Neural cell (in vitro differentiated cells): ENCODE data around the gene TMEM132E. TPM values are rescaled to one million over a fixed set of nuclear protein-coding genes. Genes with fewer than 3 reads are reported as not detected.

Experiments used
- H2AFZ ChIP-seq: fragments of 200-600, 300-800 bp; sonication (generic), shearing (Covaris generic); 2 replicates; pipeline ENCODE4 v1.6.0; 2014; ENCODE audit warnings: low read depth, mild to moderate bottlenecking, antibody characterized with exemption, low read length, moderate library complexity
- H3F3A ChIP-seq: fragments of 200-600 bp; shearing (Covaris generic); 2 replicates; pipeline ENCODE4 v1.6.1; 2016; ENCODE audit warnings: mild to moderate bottlenecking, moderate library complexity, mixed read lengths, antibody characterized with exemption, low read length; ENCODE audit not compliant: insufficient read depth, poor library complexity, severe bottlenecking
- H3K27ac ChIP-seq: fragments of 200-600, 300-800 bp; sonication (generic), shearing (Covaris generic); 2 replicates; pipeline ENCODE4 v1.5.1; 2014; ENCODE audit warnings: mild to moderate bottlenecking, low read length, moderate library complexity
- H3K27me3 ChIP-seq: fragments of 300-800, 200-600 bp; sonication (generic), shearing (Covaris generic); 2 replicates; pipeline ENCODE4 v1.6.0; 2014; ENCODE audit warnings: mild to moderate bottlenecking, low read depth, low read length, moderate library complexity; ENCODE audit not compliant: insufficient read depth
- H3K36me3 ChIP-seq: fragments of 300-800, 200-600 bp; sonication (generic), shearing (Covaris generic); 2 replicates; pipeline ENCODE4 v1.5.1; 2014; ENCODE audit warnings: mild to moderate bottlenecking, antibody characterized with exemption, low read length, moderate library complexity; ENCODE audit not compliant: insufficient read depth
- H3K4me2 ChIP-seq: fragments of 300-800, 200-600 bp; sonication (generic), shearing (Covaris generic); 2 replicates; pipeline ENCODE4 v1.6.0; 2014; ENCODE audit warnings: mild to moderate bottlenecking, low read length
- H3K4me3 ChIP-seq: fragments of 300-800, 200-600 bp; sonication (generic), shearing (Covaris generic); 2 replicates; pipeline ENCODE4 v1.5.1; 2014; ENCODE audit warnings: mild to moderate bottlenecking, low read length, moderate library complexity
- H3K79me2 ChIP-seq: fragments of 200-600 bp; shearing (Covaris generic); replicated peaks from 2 replicates; pipeline ENCODE4 v1.6.0; 2014; ENCODE audit warnings: mild to moderate bottlenecking, low read length, moderate library complexity; ENCODE audit not compliant: insufficient read depth
- H3K9ac ChIP-seq: fragments of 300-800, 200-600 bp; sonication (generic), shearing (Covaris generic); 2 replicates; pipeline ENCODE4 v1.6.1; 2016; ENCODE audit warnings: mild to moderate bottlenecking, low read length, mixed read lengths
- H3K9me2 ChIP-seq: fragments of 200-600 bp; shearing (Covaris generic); 2 replicates; pipeline ENCODE4 v1.6.1; 2016; ENCODE audit warnings: mild to moderate bottlenecking, low read length, mixed read lengths; ENCODE audit not compliant: insufficient read depth
- H3K9me3 ChIP-seq: fragments of 200-600, 300-800 bp; sonication (generic), shearing (Covaris generic); 2 replicates; pipeline ENCODE4 v1.6.1; 2016; ENCODE audit warnings: mild to moderate bottlenecking, mixed run types, low read length, moderate library complexity, mixed read lengths
- H4K20me1 ChIP-seq: fragments of 200-600 bp; shearing (Covaris generic); 2 replicates; pipeline ENCODE4 v1.6.1; 2016; ENCODE audit warnings: mild to moderate bottlenecking, mixed run types; ENCODE audit not compliant: insufficient read depth
- CTCF ChIP-seq: fragments of 450-650 bp; IDR thresholded peaks from 2 replicates; pipeline ENCODE4 v1.5.1; 2014; ENCODE audit warnings: antibody characterized with exemption, mild to moderate bottlenecking, moderate library complexity; ENCODE audit not compliant: poor library complexity, severe bottlenecking
- EP300 ChIP-seq: fragments of 450-650 bp; conservative IDR thresholded peaks from 2 replicates; pipeline ENCODE4 v1.6.1; 2014; ENCODE audit warnings: antibody characterized with exemption, mild to moderate bottlenecking, moderate library complexity; ENCODE audit not compliant: poor library complexity, severe bottlenecking
- EZH2 ChIP-seq: fragments of 200-600, 300-800 bp; shearing (Covaris generic), sonication (generic); IDR thresholded peaks from 2 replicates; pipeline ENCODE4 v1.6.1; 2014; ENCODE audit warnings: antibody characterized with exemption, low read length, borderline replicate concordance, mild to moderate bottlenecking; ENCODE audit not compliant: insufficient read depth, poor library complexity, severe bottlenecking
- MXI1 ChIP-seq: fragments of 450-650 bp; conservative IDR thresholded peaks from 2 replicates; pipeline ENCODE4 v1.6.1; 2014; ENCODE audit warnings: antibody characterized with exemption, mild to moderate bottlenecking; ENCODE audit not compliant: poor library complexity, severe bottlenecking
- POLR2AphosphoS5 ChIP-seq: IDR thresholded peaks from 2 replicates; pipeline ENCODE4 v1.6.1; 2012
- RAD21 ChIP-seq: fragments of 450-650 bp; conservative IDR thresholded peaks from 2 replicates; pipeline ENCODE4 v1.6.1; 2014; ENCODE audit warnings: antibody characterized with exemption, mild to moderate bottlenecking, moderate library complexity
- REST ChIP-seq: IDR thresholded peaks from 2 replicates; pipeline ENCODE4 v1.6.1; 2012; ENCODE audit warnings: borderline replicate concordance
- SMC3 ChIP-seq: fragments of 450-650 bp; conservative IDR thresholded peaks from 2 replicates; pipeline ENCODE4 v1.6.1; 2014; ENCODE audit warnings: antibody characterized with exemption, mild to moderate bottlenecking, moderate library complexity; ENCODE audit not compliant: poor library complexity
- TAF1 ChIP-seq: IDR thresholded peaks from 2 replicates; pipeline ENCODE4 v1.6.1; 2012; ENCODE audit warnings: low read depth
- polyA minus RNA-seq: library from RNA; depleted of rRNA, polyadenylated mRNA; stranded (reverse); fragments of >200 nt; gene quantifications from 2 replicates; pipeline ENCODE4 v1.2.3, GENCODE V29; 2014
- polyA plus RNA-seq: library from polyadenylated mRNA; depleted of rRNA; stranded (reverse); fragments of >200 nt; gene quantifications from 2 replicates; pipeline ENCODE4 v1.2.3, GENCODE V29; 2014

The TMEM132E gene, protein sequence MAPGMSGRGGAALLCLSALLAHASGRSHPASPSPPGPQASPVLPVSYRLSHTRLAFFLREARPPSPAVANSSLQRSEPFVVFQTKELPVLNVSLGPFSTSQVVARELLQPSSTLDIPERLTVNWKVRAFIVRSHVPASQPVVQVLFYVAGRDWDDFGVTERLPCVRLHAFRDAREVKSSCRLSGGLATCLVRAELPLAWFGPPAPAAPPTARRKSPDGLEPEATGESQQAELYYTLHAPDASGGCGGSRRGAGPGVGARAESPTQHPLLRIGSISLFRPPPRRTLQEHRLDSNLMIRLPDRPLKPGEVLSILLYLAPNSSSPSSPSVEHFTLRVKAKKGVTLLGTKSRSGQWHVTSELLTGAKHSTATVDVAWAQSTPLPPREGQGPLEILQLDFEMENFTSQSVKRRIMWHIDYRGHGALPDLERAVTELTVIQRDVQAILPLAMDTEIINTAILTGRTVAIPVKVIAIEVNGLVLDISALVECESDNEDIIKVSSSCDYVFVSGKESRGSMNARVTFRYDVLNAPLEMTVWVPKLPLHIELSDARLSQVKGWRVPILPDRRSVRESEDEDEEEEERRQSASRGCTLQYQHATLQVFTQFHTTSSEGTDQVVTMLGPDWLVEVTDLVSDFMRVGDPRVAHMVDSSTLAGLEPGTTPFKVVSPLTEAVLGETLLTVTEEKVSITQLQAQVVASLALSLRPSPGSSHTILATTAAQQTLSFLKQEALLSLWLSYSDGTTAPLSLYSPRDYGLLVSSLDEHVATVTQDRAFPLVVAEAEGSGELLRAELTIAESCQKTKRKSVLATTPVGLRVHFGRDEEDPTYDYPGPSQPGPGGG (N-terminal part only)
- polyA plus RNA-seq (1.4 and 1.8 TPM in 2 replicates), polyA minus RNA-seq (1.9 and 2.4 TPM in 2 replicates)

GRCh38 chr17:34579017-34579946 lies at the start of gene TMEM132E:
Gene TMEM132E (plus strand): TSS chr17:34579582. CDS start chr17:34581077, 1,495 bp downstream.
- Histone ChIP-seq H2AFZ (peak within 1 kb of the TSS; percentile 83), H3K27me3 (peaks cover 53% of the 10 kb centered on the region), H3F3A (no peaks in the 10 kb centered on the region), H3K27ac (peak within 1 kb of the TSS; percentile 25), H3K79me2 (no peaks in the 10 kb centered on the region), H3K9me2 (no peaks in the 10 kb centered on the region), H3K4me3 (peak within 1 kb of the TSS; percentile 79), H3K4me2 (peak within 1 kb of the TSS; percentile 86), H3K36me3 (no peaks in the 10 kb centered on the region), H3K9ac (peak within 1 kb of the TSS; percentile 71), H3K9me3 (no peaks in the 10 kb centered on the region), H4K20me1 (no peaks in the 10 kb centered on the region)
- TF ChIP-seq REST: peak; percentile 57
- TF ChIP-seq MXI1: peak; percentile 85
- no peak for TF ChIP-seq EP300
- no peak for TF ChIP-seq TAF1
- TF ChIP-seq SMC3: no peak
- TF ChIP-seq RAD21: no peak
- peak; percentile 53 for TF ChIP-seq POLR2AphosphoS5
- TF ChIP-seq CTCF: peak; percentile 45
- TF ChIP-seq EZH2: no peak

- Histone ChIP-seq H3K9me3 (no peaks in the 10 kb centered on the region), H3K27me3 (no peaks in the 10 kb centered on the region), H3K36me3 (no peaks in the 10 kb centered on the region), H2AFZ (no peak overlapping the region), H3F3A (no peaks in the 10 kb centered on the region), H3K9me2 (no peaks in the 10 kb centered on the region), H3K4me3 (no peak overlapping the region), H3K79me2 (no peaks in the 10 kb centered on the region), H3K27ac (no peak overlapping the region), H3K9ac (no peak overlapping the region), H3K4me2 (no peak overlapping the region), H4K20me1 (no peaks in the 10 kb centered on the region)
- no peak for TF ChIP-seq EP300
- TF ChIP-seq SMC3: no peak
- TF ChIP-seq CTCF: no peak
- no peak for TF ChIP-seq POLR2AphosphoS5
- no peak for TF ChIP-seq EZH2
- no peak for TF ChIP-seq RAD21
- no peak for TF ChIP-seq TAF1
- no peak for TF ChIP-seq REST
- no peak for TF ChIP-seq MXI1
These were observed 48.5 kb upstream of the TMEM132E start for GRCh38 chr17:34530918-34531317.
